OCI-LY7 (cell line): Measurements from ENCODE around the gene KCNN1. TPM values are rescaled to one million over a fixed set of nuclear protein-coding genes. Genes with fewer than 3 reads are reported as not detected.

ENCODE experiments used
- BruUV-seq: library from RNA; stranded (reverse); fragments of 400-500 nt; replicated peaks from 2 replicates; lab custom pipeline; 2021; lab: Mats Ljungman, UMichigan
- CTCF ChIA-PET: fragments of 300-600 bp; sonication (Branson Sonifier 250); formaldehyde crosslinking; loops from one replicate; lab custom pipeline; 2022; ENCODE audit warnings: antibody characterized with exemption; ENCODE audit not compliant: unreplicated experiment; lab: Charles Lee
- POLR2A ChIA-PET: fragments of 300-600 bp; sonication (Branson Sonifier 250); formaldehyde crosslinking; loops from one replicate; lab custom pipeline; 2022; ENCODE audit warnings: antibody characterized with exemption; lab: Charles Lee
- DNase-seq: peaks from one replicate; pipeline ENCODE4 v3.0.0-alpha.2; 2015; ENCODE audit warnings: low spot score
- H2AFZ ChIP-seq: fragments of 200-600 bp; sonication (generic), shearing (Covaris generic); 2 replicates; pipeline ENCODE4 v1.6.1; 2014; ENCODE audit warnings: mild to moderate bottlenecking, antibody characterized with exemption, low read length, moderate library complexity
- H3K27ac ChIP-seq: fragments of 200-600 bp; sonication (generic); 2 replicates; pipeline ENCODE4 v1.5.1; 2014; ENCODE audit warnings: mixed run types, low read depth, mild to moderate bottlenecking, moderate library complexity, low read length, inconsistent platforms; ENCODE audit not compliant: poor library complexity, severe bottlenecking
- H3K36me3 ChIP-seq: fragments of 200-600 bp; sonication (generic); 2 replicates; pipeline ENCODE4 v1.6.1; 2014; ENCODE audit warnings: mild to moderate bottlenecking, antibody characterized with exemption, low read length, moderate library complexity, mixed read lengths; ENCODE audit not compliant: insufficient read depth
- H3K4me1 ChIP-seq: fragments of 200-600 bp; sonication (generic); 2 replicates; pipeline ENCODE4 v1.5.1; 2014; ENCODE audit warnings: mild to moderate bottlenecking, low read length; ENCODE audit not compliant: insufficient read depth, poor library complexity, severe bottlenecking
- H3K4me2 ChIP-seq: fragments of 200-600 bp; sonication (generic); 2 replicates; pipeline ENCODE4 v1.6.1; 2014; ENCODE audit warnings: mild to moderate bottlenecking, low read length
- H3K4me3 ChIP-seq: fragments of 200-600 bp; sonication (generic); 2 replicates; pipeline ENCODE4 v1.5.1; 2014; ENCODE audit warnings: mild to moderate bottlenecking, low read depth, low read length; ENCODE audit not compliant: poor library complexity, severe bottlenecking
- H3K79me2 ChIP-seq: fragments of 200-600 bp; sonication (generic); 2 replicates; pipeline ENCODE4 v1.6.1; 2016; ENCODE audit warnings: low read depth, mild to moderate bottlenecking, low read length, moderate library complexity, mixed read lengths; ENCODE audit not compliant: insufficient read depth
- H3K9me2 ChIP-seq: fragments of 200-600 bp; sonication (generic); 2 replicates; pipeline ENCODE4 v1.6.1; 2016; ENCODE audit warnings: mild to moderate bottlenecking, low read length, mixed read lengths; ENCODE audit not compliant: insufficient read depth
- H3K9me3 ChIP-seq: fragments of 200-600 bp; sonication (generic); 2 replicates; pipeline ENCODE4 v1.6.1; 2014; ENCODE audit warnings: mild to moderate bottlenecking, mixed run types, low read length, mixed read lengths
- H4K20me1 ChIP-seq: fragments of 200-600 bp; sonication (generic); 2 replicates; pipeline ENCODE4 v1.6.1; 2014; ENCODE audit warnings: mild to moderate bottlenecking, antibody characterized with exemption, low read length, moderate library complexity, mixed read lengths; ENCODE audit not compliant: insufficient read depth
- EZH2phosphoT487 ChIP-seq: fragments of 200-600 bp; sonication (generic); IDR thresholded peaks from 2 replicates; pipeline ENCODE4 v1.6.1; 2018; ENCODE audit warnings: low read depth, borderline replicate concordance, mild to moderate bottlenecking, mixed run types, antibody characterized with exemption, low read length, moderate library complexity, mixed read lengths
- intact Hi-C: fragments of 100-400 bp; cut with micrococcal nuclease; formaldehyde crosslinking; loops from one replicate; pipeline ENCODE4 v1.10.0; 2022; ENCODE audit not compliant: unreplicated experiment
- total RNA-seq, 2 experiments: library from RNA; depleted of rRNA in 1 of 2; stranded (reverse); fragments of >200 nt in 1 of 2; shearing (Covaris generic) in 1 of 2; gene quantifications; 2 replicates each; pipeline ENCODE4 v1.2.3, GENCODE V29; 2014 to 2022
- TF ChIP-seq, protein P1 (sequence below): fragments of 200-600 bp; sonication (generic); conservative IDR thresholded peaks from 2 replicates; pipeline ENCODE4 v1.5.1; 2014; ENCODE audit warnings: mild to moderate bottlenecking, antibody characterized with exemption, low read length, moderate library complexity, mixed read lengths

Gene KCNN1
- total RNA-seq, 2 experiments from 2014 or later, result 0.57 to 1.1 TPM

DNA sequence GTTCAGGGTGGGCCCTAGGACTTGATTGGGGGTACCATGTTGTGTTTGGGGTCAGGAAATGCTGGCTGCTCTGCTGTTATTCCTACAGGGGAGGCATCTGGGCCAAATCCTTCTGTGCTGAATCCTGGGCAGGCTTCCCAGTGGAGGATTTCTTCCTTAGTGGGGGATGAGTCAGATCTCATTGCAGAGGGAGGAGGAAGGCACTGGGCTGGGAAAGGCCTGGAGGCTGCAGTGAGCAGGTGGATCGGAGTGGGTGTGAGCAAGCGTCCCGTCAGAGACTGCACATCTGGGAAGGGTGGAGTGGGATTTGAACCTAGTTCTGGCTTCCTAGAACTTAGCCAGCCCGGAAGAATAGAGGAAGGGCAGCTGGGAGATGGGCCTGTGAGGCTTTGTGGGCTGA lies 22.6 kb upstream of the KCNN1 start:
- Histone ChIP-seq H4K20me1 (no peaks in the 10 kb centered on the region), H3K4me1 (peaks cover 21% of the 10 kb centered on the region), H3K9me2 (no peaks in the 10 kb centered on the region), H3K36me3 (peaks cover 37% of the 10 kb centered on the region), H3K9me3 (no peaks in the 10 kb centered on the region), H2AFZ (no peak overlapping the region), H3K79me2 (no peaks in the 10 kb centered on the region), H3K4me3 (no peak overlapping the region), H3K4me2 (no peak overlapping the region), H3K27ac (no peak overlapping the region)
- ChIA-PET CTCF (interaction anchor here (0.5 kb wide), 1 partner anchor 190 kb away, joined by 3 read pairs; no protein-coding TSS in a partner anchor), POLR2A (no interaction called here)
- BruUV-seq, result no TSS peak
- intact Hi-C loops, result loop anchor here (10.0 kb wide), 1 partner anchor 150 kb away; the partner anchor contains the start of gene MAST3
- TF ChIP-seq, protein P1, sequence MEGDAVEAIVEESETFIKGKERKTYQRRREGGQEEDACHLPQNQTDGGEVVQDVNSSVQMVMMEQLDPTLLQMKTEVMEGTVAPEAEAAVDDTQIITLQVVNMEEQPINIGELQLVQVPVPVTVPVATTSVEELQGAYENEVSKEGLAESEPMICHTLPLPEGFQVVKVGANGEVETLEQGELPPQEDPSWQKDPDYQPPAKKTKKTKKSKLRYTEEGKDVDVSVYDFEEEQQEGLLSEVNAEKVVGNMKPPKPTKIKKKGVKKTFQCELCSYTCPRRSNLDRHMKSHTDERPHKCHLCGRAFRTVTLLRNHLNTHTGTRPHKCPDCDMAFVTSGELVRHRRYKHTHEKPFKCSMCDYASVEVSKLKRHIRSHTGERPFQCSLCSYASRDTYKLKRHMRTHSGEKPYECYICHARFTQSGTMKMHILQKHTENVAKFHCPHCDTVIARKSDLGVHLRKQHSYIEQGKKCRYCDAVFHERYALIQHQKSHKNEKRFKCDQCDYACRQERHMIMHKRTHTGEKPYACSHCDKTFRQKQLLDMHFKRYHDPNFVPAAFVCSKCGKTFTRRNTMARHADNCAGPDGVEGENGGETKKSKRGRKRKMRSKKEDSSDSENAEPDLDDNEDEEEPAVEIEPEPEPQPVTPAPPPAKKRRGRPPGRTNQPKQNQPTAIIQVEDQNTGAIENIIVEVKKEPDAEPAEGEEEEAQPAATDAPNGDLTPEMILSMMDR, result no peak
- no peak for TF ChIP-seq EZH2phosphoT487
- DNase-seq, result no peak

DNA sequence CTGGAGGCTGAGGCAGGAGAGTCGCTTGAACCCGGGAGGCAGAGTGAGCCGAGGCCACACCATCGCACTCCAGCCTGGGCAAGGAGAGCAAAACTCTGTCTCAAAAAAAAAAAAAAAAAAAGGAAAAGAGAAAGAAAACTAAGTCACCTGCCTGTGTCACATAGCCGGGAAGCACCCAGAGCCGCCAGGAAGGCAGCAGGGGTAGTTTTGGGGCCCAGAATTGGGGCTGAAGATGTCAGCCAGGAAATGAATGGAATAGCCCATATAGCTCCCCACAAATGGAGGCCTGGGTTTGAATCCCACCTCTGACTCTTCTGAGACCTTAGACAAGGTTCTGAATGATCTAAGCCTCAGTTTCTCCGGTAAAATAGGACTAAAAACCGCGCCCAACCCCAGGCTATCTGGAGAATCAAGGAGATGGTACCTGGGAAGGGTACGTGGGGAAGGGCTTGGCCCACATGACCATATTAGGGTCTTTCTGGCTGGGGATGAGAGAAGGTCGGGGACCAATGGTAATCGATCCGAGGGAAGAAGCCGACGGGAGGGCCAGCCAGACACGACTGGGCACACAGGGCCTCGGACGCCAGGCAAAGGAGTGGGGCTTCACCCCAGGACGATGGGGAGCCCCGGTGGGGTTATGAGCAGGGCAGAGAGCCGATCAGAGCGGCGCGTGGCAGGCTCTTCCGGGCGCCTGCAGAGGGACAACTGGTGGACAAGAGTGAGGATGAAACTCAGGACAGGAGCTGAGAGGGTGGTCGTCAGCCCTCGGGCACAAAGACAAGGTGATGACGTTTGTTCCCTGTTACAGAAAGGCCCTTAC lies 19.7 kb upstream of the KCNN1 start:
- ChIA-PET POLR2A (interaction anchor here (0.6 to 1.6 kb wide), 2 partner anchors 11 to 15 kb away, joined by 3 to 4 read pairs; partner anchors contain the start of gene CCDC124), CTCF (interaction anchor here (0.6 kb wide), 1 partner anchor 19 kb away, joined by 7 read pairs; the partner anchor contains the start of gene KCNN1)
- BruUV-seq, result no TSS peak
- no peaks in the 10 kb centered on the region for H3K9me2 ChIP-seq
- H3K79me2 ChIP-seq, result no peaks in the 10 kb centered on the region
- no peaks in the 10 kb centered on the region for H3K9me3 ChIP-seq
- intact Hi-C loops, result loop anchor here (1.0 to 10.0 kb wide), 2 partner anchors 50 to 148 kb away; partner anchors contain the start of gene MAST3
- peak overlapping the region; percentile 56 for H3K4me3 ChIP-seq
- H3K4me1 ChIP-seq, result peaks cover 42% of the 10 kb centered on the region
- H3K4me2 ChIP-seq, result peak overlapping the region; percentile 79
- no peak for DNase-seq
- H4K20me1 ChIP-seq, result no peaks in the 10 kb centered on the region
- H3K27ac ChIP-seq, result peak overlapping the region; percentile 28
- H3K36me3 ChIP-seq, result peaks cover 24% of the 10 kb centered on the region
- TF ChIP-seq, protein P1, result no peak
- no peak for TF ChIP-seq EZH2phosphoT487
- peak overlapping the region; percentile 62; the same call in 1 of the 2 replicates for H2AFZ ChIP-seq
